H4 (cell line): ENCODE measurements around the gene VPS39. TPM values are rescaled to one million over a fixed set of nuclear protein-coding genes. Genes with fewer than 3 reads are reported as not detected.

Experiments
- DNase-seq: peaks from one replicate; pipeline ENCODE4 v3.0.0-alpha.2; 2015; ENCODE audit warnings: low spot score
- total RNA-seq: library from RNA; depleted of rRNA; stranded (reverse); fragments of >200 nt; shearing (Covaris generic); gene quantifications from 2 replicates; pipeline ENCODE4 v1.2.3, GENCODE V29; 2014; rRNA removed

The VPS39 gene
- total RNA-seq, 1 experiment from 2014 or later = 23.5 TPM

DNA sequence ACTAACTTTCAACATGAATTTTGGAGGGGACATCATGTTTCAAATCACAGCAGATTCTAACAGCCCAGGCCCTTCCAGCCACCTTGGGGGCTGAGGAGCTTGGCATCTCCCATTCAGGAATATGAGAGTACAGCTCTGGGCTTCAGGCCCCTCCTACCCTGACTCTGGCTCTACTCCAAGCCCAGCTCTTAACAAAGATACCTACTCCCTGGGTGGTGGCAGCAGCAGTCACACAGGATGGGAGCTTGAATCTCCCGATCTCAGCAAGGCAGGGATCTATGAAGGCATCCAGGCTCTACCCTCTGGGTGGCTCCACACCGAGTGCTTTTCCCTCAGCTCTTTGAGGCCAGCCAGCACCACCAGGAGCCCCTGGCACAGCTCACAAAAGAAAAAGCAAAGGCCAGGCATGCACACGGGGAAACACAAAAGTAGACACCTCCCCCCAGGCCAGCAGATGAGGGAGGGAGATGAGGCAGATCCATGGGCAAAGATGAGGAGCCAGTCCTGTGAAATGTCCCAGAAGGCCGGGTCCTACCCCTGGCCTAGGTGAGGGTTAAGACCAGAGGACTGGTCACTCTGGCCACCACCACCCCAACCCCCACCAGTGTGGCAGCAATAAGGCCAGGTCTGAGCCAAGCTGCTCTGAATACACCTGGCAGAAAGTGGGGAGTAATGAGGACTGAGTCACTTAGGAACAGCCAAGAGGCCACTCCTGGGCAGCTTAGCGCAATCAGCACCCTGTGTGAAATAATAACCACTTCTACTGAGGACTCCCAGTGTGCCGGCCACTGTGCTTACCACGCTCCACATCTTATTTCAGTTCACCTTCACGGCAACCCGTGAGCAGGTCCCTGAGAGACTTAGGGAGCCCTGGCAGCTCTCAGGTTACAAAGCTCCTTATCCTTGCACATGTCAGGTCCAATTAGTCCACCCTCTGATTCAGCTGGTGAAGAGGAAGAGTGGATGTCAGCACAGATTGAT is 76.0 kb downstream of the VPS39 start:
- no peak for DNase-seq

DNA sequence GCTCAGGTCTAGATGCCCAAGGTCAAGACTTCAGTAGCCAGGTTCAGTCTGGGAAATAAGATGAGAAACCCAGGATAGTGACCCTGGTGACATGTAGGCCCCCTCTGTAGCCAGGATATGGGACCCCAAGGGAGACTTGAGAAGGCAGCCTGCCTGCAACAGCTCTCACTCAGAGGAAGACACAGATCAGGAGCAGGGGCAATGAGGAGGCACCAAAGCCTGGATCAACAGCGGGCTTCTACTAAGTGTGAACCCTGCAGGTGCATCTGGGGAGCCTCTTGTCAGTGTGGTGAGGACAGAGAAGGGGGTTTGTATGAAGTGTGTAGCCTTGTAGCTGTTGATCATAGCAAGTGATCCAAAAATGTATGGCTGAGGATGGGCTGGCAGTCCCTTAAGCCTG is 77.1 kb downstream of the VPS39 start:
- no peak for DNase-seq

DNA sequence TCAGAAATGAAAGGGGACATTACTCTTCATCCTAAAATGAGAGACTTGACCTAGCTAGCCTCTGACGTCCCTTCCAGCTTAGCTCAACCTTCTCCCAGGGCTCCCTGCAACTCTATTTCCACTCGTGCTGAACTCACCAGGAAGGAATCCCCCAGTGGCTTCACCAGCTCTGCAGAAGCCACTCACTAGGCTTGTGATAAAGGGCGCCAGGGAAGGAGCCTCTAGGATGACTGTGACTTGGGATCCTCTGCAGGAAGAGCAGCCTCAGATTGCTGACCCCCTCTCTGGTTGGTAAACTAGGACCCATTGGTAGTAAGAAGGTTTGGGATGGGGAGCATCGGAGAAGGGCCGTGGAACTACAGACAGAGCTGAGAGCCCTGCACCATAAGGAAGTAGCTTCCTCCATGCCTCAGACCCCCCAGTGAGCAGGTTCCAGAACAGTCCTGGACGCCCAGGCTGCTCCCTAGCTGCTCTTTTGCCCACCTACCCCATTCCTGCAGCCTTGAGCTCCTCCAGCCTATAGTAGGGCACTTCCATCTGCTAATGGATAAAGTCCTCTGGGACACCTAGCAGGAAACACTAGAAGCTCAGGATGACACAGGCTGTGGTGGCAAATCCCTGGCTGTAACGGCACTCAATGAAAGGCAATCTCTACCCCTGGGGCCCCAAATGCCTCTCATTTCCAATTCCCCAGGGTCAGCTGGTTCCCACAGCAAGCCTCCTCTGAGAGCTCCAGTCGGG is 77.7 kb downstream of the VPS39 start:
- no peak for DNase-seq

DNA sequence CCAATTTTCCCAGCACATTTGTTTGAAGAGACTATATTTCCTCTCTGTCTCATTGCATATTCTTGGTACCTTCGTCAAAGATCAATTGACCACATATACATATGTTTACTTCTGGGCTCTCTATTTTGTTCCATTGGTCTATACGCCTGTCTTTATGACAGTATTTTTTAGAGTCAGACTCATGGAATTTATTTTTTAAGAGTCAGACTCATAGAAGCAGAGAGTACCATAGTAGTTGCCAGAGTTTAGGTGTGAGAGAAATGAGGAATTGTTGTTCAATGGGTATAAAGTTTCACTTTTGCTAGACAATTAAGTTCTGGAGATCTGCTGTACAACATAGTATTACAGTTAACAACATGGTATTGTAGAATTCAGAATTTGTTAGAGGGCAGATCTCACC is 78.7 kb downstream of the VPS39 start:
- DNase-seq = no peak

DNA sequence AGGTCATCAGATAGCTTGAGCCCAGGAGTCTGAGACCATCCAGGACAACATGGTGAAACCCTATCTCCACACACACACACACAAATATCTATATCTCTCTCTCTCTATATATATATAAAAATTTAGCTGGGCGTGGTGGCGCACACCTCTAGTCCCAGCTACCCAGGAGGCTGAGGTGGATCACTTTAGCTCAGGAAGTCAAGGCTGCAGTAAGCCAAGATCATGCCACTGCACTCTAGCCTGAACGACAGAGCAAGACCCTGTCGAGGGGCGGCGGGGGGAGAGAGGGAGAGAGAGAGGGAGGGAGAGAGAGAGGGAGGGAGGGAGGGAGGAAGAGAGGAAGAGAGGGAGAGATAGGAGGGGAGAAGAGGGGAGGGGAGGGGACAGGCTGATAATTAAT is 79.6 kb downstream of the VPS39 start:
- DNase-seq = no peak

DNA sequence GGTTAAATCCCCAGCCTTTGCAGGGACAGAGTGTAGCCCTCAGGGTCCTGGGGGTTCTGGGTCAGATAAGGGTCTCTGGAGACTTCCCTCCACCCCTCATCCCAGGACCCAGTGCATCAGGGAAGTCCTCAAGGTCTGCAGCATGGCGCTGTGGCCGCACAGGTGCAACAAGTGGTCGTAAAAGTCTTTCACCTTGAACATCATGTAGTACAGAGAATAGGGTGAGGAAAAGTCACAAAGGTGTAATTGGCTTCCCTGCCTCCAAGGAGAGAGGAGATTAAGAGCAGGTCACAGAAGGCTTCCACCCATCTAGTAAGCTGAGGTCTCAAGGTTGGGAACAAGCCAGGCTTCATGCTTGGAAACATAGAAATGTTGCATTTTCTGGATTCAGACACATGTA is 84.6 kb downstream of the VPS39 start:
- no peak for DNase-seq

DNA sequence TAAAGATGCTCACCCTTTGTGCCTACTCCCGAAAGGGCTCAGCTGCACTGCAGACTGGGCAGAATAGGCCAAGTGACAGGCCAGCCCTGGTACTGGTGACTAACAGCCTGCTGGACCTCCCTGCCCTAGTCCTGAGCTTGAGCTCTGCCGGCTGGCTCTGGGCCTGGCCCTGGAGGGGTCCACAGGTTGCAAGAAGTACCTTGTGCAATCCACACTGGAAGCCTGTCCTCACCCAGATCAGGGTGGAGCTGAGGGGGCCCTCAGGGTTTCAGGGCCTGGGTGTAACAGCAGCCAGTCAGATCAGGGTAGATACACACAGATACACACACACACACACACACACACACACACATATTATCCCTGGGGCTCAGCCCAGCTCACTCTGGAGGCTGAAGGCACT is 86.4 kb downstream of the VPS39 start:
- no peak for DNase-seq

DNA sequence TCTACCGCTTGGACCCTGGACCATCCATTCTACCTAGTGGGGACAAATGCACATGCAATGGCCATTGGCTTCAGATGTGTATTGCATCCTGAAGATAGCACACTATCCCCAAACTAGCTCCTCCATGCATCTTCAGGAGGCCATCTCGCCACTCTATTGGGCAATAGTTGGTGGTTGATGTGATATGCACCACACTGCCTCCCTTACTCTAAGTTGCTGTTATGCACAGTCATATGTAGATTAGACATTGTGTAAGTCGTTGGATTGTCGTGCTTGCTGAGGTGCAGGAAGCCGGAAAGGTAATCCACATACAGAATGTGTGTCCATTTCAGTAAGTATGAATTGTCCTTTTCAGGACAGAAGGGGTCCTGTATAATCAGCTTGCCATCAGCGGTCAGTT is 87.1 kb downstream of the VPS39 start:
- DNase-seq = no peak

DNA sequence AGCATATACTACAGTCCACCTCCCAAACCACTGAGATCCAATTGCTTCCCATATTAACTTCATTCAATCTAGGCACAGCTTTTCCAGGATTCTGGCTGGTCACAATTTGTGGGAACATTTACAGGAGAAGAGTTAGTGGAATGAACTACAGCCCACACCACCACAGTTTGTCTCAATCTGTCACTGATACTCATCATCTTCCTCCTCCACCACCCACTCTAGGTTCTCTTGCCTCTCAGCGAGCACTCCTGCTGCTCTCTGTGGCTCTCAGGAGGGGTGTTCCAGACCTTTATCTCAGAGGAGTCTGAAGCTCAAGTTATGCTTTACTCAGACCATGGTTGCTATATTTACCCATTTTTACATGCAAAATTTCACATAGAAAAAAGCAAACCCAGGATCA is 87.8 kb downstream of the VPS39 start:
- DNase-seq = no peak

DNA sequence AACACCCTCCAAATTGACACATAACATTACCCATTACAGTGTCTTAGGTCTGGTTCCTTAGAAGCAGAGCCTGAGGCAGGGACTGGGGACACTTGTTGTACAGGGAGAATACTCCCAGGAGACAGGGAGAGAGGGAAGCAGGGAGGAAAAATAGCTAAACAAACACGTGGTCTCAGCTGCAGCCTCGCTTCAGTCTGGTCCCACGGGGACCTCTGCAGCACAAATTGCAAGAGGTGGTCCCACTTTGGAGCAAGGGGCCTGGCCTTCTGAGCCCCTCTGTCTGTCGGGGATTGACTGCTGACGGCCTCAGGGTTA is 88.7 kb downstream of the VPS39 start:
- DNase-seq = no peak

DNA sequence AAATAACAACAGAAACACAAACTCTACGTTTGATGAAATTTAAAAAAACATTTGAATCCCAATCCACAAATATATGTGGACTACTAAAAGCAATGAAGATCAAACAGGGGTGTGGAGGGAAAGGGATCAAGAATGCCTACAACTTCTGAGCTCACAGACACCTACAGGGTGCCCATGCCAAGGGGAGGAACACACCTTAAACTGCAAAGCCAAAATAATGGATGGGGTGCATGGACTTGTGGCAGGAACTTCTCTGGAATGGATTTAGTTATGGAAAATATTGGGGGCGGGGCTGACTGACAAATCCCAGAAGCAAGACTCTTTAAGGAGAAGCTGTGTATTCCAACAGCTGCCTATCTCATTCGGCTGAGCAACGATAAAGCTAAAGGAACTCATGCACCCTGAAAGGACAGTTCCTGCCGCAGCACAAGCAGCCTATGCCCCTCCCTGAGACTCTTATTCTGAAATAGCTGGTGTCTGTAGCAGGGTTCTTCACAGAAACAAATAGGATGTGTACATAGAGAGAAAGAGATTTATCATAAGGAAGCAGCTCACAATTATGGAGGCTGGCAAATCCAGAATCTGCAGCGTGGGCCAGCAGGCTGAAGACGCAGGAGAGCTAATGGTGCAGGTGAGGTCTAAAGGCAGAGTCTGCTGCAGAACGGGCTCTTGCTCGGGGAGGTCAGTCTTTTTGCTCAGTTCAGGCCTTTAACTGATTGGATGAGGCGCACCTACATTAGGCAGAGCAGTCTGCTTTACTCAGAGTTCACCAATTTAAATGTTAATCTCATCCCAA is 89.3 kb downstream of the VPS39 start:
- no peak for DNase-seq

DNA sequence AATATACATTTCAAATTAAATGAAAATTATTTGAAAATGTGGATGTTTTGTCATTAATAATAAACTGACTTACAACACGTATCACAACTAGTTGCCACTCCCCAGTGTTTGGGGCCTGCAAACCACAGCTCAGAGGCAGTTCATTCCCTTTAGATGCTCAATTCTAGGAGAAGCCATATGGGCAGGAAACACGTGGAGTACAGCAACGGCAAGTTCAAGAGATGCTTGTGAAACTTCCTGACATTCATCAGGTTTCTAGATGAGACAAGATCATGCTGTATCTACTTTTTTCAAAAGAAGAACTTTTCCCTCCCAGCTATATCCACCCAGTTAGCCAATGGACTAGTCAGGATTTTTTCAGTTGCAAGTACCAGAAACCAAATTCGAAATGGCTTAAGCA is 96.2 kb downstream of the VPS39 start:
- DNase-seq = no peak

DNA sequence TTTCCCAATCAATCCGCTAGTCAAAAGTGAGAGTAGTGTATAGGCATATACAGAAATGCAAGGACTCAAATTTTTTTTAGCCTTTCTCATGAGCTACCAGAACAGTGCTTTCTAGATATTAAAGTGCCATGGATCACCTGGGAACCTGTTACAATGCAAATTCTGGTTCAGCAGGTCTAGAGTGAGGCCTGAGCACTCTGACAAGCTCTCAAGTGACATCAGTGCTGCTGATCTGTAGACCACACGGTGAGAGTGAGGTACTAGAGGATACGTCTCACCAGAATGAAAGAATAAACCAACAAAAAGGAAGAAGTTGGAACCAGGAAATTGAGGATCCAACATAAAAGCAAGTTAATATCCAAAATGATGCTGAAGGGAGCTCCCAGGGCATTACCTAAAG is 97.7 kb downstream of the VPS39 start:
- no peak for DNase-seq

DNA sequence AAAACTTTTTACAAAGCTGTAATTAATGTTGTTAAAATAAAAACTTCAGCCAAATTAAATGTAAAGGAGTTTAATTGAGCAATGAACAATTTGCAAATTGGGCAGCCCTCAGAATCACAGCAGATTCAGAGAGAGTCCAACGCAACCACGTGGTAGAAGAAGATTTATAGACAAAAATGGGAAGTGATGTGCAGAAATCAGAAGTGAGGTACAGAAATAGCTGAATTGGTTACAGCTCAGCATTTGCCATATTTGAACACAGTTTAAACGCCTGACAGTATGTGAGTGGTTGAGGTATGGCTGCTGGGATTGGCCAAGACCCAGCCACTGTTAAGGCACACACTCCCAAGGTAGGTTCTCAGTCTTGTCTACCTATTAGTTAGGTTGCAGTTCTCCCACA is 99.3 kb downstream of the VPS39 start:
- DNase-seq = no peak

Other genes with a start within 250 kb of the VPS39 start
- 6.0 and 6.8 TPM in 2 replicates for gene EHD4, start 235.7 kb downstream of the VPS39 start, total RNA-seq
- gene PLA2G4E, start 187.3 kb downstream of the VPS39 start, total RNA-seq = not detected in 2 replicates
- not detected in 2 replicates for gene PLA2G4D, start 113.7 kb downstream of the VPS39 start, total RNA-seq
- gene PLA2G4F, start 51.7 kb downstream of the VPS39 start, total RNA-seq = not detected in 2 replicates
- gene GANC, start 64.9 kb upstream of the VPS39 start, total RNA-seq = 10.4 and 16.1 TPM in 2 replicates
- gene TMEM87A, start 65.1 kb upstream of the VPS39 start, total RNA-seq = 46.7 and 52.1 TPM in 2 replicates
- 0.43 TPM in 1 of 2 replicates, not detected in the other for gene CAPN3, start 151.2 kb upstream of the VPS39 start, total RNA-seq